ENCODE data around the gene ALDH1L1. TPM values are rescaled to one million over a fixed set of nuclear protein-coding genes. Genes with fewer than 3 reads are reported as not detected.

Gene ALDH1L1
- total and polyA plus RNA-seq, 2 of the 8 experiments (the other 6 are each of a cell fraction or from before 2014, with no cell fraction given), result 0.98 to 1.6 TPM

- TF ChIP-seq CHD7 (IDR thresholded peaks at IDR 0.05; ENCODE audit: insufficient replicate concordance, low read length), result no peak
- no peak for TF ChIP-seq BRCA1 (IDR thresholded peaks at IDR 0.05; ENCODE audit: low read depth, low read length)
- TF ChIP-seq KDM5A (IDR thresholded peaks at IDR 0.05; ENCODE audit: low read length), result no peak
- no peak for TF ChIP-seq EP300 (IDR thresholded peaks at IDR 0.05; ENCODE audit: borderline replicate concordance in 1 of 2, low read depth in 2 of 2, low read length in 2 of 2)
- TF ChIP-seq TBP (IDR thresholded peaks at IDR 0.05; ENCODE audit: low read depth, low read length), result no peak
Measured at GRCh38 chr3:126111566-126112475, 68.6 kb downstream of the ALDH1L1 start (continued).
